ENCODE data around the gene ZNF562.
"Not testable (repeated sequence)": the region's sequence is repeated elsewhere in the genome, so short reads cannot be mapped to it uniquely, and the experiment has no call there.

The ZNF562 gene

DNA sequence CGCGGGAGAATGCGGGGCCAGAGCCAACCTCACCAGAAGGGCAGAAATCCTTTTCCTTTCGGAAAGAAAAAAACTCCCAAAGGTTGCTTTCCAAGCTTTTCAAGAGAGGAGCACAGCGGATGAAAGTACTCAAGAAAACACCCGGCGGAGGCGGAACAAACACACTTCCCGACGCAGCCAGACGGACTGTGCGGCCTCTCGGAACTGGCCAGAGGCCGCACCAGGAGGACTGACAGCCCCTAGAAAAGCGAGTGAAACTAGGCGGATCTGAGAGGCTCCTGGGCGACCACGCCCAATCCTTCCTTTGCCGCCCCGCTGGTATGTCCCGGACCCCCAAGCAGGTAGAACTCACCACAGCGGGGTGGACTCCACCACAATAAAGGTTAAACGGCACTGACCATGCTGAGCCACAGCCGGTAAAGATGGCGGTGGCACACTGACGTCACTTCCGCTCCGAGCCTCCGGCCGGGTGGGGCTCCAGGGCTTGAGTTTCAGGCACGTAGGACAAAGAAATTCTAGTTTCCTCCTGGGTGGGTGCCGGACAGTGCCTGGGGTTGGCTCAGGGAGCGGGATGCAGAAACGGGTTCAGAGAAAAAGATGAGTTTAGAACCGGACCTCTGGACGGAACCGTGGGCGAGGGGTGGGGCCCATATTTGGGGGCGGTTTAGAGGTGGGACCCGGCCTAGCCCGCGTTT lies at the start of gene ZNF562:
Gene ZNF562 (minus strand): TSS at position 438 of the 695 bp plus-strand sequence. CDS start 14,356 bp downstream, outside the sequence.
- peaks cover 21% of the 10 kb centered on the region for H3K36me3 ChIP-seq (ENCODE audit: control insufficient read depth, insufficient read depth, low read length)
- H3K27me3 ChIP-seq (ENCODE audit: control insufficient read depth, insufficient read depth, low read length) = no peaks in the 10 kb centered on the region
- H3K27ac ChIP-seq (ENCODE audit: low read depth, low read length) = peak within 1 kb of the TSS; percentile 98
- H3K9ac ChIP-seq (ENCODE audit: low read depth, low read length) = peak within 1 kb of the TSS; percentile 96
- H3K4me1 ChIP-seq (ENCODE audit: control insufficient read depth, insufficient read depth, low read length) = no peaks in the 10 kb centered on the region
- peak within 1 kb of the TSS; percentile 91 for H3K4me3 ChIP-seq (ENCODE audit: low read depth, low read length)
- peaks cover 19% of the 10 kb centered on the region for H3K9me3 ChIP-seq (ENCODE audit: control insufficient read depth, insufficient read depth, low read length)

DNA sequence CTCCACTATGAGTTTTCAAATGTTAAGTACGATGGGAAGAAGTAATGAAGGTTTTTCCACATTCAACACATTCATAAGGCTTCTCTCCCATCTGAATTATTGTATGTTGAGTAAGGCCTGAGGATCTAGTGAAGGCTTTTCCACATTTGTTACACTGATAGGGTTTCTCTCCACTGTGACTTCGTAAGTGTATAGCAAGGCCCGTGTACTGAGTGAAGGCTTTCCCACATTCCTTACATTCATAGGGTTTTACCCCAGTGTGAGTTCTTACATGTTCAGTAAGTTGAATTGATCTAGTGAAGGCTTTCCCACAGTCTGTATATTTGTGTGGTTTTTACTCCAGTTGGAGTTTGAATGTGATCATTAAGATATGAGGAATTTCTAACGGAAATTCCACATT lies 49.3 kb upstream of the ZNF562 start:
- peaks cover 10% of the 10 kb centered on the region; the same call in 1 of the 2 replicates for H3K9me3 ChIP-seq (ENCODE audit: control insufficient read depth, insufficient read depth, low read length)
- no peaks in the 10 kb centered on the region for H3K36me3 ChIP-seq (ENCODE audit: control insufficient read depth, insufficient read depth, low read length)
- no peaks in the 10 kb centered on the region for H3K27me3 ChIP-seq (ENCODE audit: control insufficient read depth, insufficient read depth, low read length)
- no peak overlapping the region for H3K27ac ChIP-seq (ENCODE audit: low read depth, low read length)
- H3K9ac ChIP-seq (ENCODE audit: low read depth, low read length) = no peak overlapping the region
- no peaks in the 10 kb centered on the region for H3K4me1 ChIP-seq (ENCODE audit: control insufficient read depth, insufficient read depth, low read length)
- H3K4me3 ChIP-seq (ENCODE audit: low read depth, low read length) = no peak overlapping the region

DNA sequence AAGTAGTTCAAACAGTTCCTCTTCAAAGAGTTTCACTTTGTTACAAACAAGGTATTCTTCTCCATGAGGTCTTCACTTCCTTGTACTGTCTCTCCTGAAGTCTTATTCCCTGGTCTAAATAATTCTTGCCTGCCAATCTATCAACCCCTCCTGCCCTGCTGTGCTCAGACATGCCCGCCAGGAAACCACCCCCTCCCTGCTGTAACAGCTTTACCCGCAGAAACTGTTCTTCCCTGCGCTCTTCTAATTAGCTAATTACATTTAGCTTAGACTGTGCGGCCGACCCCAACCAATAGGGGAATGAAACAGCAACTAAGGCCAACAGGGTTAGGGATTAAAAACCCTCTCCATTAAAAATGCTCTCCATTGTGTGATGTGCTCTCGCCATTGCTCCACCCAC lies 47.0 kb upstream of the ZNF562 start:
- Histone ChIP-seq H3K36me3 (ENCODE audit: control insufficient read depth, insufficient read depth, low read length) (no peaks in the 10 kb centered on the region), H3K9me3 (ENCODE audit: control insufficient read depth, insufficient read depth, low read length) (peaks cover 14% of the 10 kb centered on the region; the same call in 1 of the 2 replicates), H3K27ac (ENCODE audit: low read depth, low read length) (no peak overlapping the region), H3K4me1 (ENCODE audit: control insufficient read depth, insufficient read depth, low read length) (no peaks in the 10 kb centered on the region), H3K27me3 (ENCODE audit: control insufficient read depth, insufficient read depth, low read length) (no peaks in the 10 kb centered on the region), H3K4me3 (ENCODE audit: low read depth, low read length) (no peak overlapping the region), H3K9ac (ENCODE audit: low read depth, low read length) (no peak overlapping the region)

- H3K4me3 ChIP-seq (ENCODE audit: low read depth, low read length) = no peak overlapping the region
- H3K4me1 ChIP-seq (ENCODE audit: control insufficient read depth, insufficient read depth, low read length) = no peaks in the 10 kb centered on the region
- no peaks in the 10 kb centered on the region for H3K36me3 ChIP-seq (ENCODE audit: control insufficient read depth, insufficient read depth, low read length)
- H3K9ac ChIP-seq (ENCODE audit: low read depth, low read length) = no peak overlapping the region
- H3K27me3 ChIP-seq (ENCODE audit: control insufficient read depth, insufficient read depth, low read length) = no peaks in the 10 kb centered on the region
- H3K27ac ChIP-seq (ENCODE audit: low read depth, low read length) = no peak overlapping the region
- peaks cover 14% of the 10 kb centered on the region; the same call in 1 of the 2 replicates for H3K9me3 ChIP-seq (ENCODE audit: control insufficient read depth, insufficient read depth, low read length)
These were observed 45.6 kb upstream of the ZNF562 start for GRCh38 chr19:9720541-9720940.

GRCh38 chr19:9711815-9712214 lies 36.9 kb upstream of the ZNF562 start:
- Histone ChIP-seq H3K36me3 (ENCODE audit: control insufficient read depth, insufficient read depth, low read length) (no peaks in the 10 kb centered on the region), H3K4me1 (ENCODE audit: control insufficient read depth, insufficient read depth, low read length) (no peaks in the 10 kb centered on the region), H3K27ac (ENCODE audit: low read depth, low read length) (no peak overlapping the region), H3K9ac (ENCODE audit: low read depth, low read length) (no peak overlapping the region), H3K27me3 (ENCODE audit: control insufficient read depth, insufficient read depth, low read length) (no peaks in the 10 kb centered on the region), H3K9me3 (ENCODE audit: control insufficient read depth, insufficient read depth, low read length) (peaks cover 21% of the 10 kb centered on the region), H3K4me3 (ENCODE audit: low read depth, low read length) (no peak overlapping the region)

DNA sequence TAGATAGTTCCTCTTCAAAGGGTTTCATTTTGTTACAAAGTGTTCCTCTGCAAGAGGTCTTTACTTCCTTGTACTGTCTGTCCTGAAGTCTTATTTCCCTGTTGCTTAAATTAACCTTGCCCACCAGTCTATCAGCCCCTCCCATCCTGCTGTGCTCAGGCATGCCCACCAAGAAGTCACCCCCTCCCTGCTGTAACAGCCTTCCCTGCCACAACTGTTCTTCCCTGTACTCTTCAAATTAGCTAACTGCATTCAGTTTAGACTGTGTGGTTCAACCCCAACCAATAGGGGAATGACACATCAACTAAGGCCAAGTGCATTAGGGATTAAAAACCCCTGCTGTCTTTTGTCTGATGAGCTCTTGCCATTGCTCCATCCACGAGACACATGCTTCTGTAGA lies 34.4 kb upstream of the ZNF562 start:
- no peak overlapping the region for H3K27ac ChIP-seq (ENCODE audit: low read depth, low read length)
- no peak overlapping the region for H3K4me3 ChIP-seq (ENCODE audit: low read depth, low read length)
- no peaks in the 10 kb centered on the region for H3K27me3 ChIP-seq (ENCODE audit: control insufficient read depth, insufficient read depth, low read length)
- no peaks in the 10 kb centered on the region for H3K36me3 ChIP-seq (ENCODE audit: control insufficient read depth, insufficient read depth, low read length)
- H3K9me3 ChIP-seq (ENCODE audit: control insufficient read depth, insufficient read depth, low read length) = peaks cover 24% of the 10 kb centered on the region
- no peaks in the 10 kb centered on the region for H3K4me1 ChIP-seq (ENCODE audit: control insufficient read depth, insufficient read depth, low read length)
- H3K9ac ChIP-seq (ENCODE audit: low read depth, low read length) = no peak overlapping the region

DNA sequence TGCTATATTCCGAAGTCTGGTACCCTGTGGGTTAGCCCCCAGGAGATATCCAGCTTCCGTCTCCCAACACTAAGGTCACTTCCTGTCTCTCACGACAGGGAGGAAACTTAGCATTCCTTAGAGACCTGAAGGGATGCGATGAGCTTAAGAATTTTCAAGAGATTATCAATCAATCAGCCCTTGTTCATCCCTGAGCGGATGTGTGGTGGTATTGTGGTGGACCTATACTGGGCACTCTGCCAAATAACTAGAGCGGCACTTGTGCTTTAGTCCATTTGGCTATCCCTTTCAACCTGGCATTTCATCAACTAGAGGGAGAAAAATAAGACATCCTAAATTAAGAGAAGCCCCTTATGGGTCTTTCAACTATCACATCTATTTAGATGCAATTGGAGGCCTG lies 30.9 kb upstream of the ZNF562 start:
- no peaks in the 10 kb centered on the region for H3K4me1 ChIP-seq (ENCODE audit: control insufficient read depth, insufficient read depth, low read length)
- no peaks in the 10 kb centered on the region for H3K27me3 ChIP-seq (ENCODE audit: control insufficient read depth, insufficient read depth, low read length)
- H3K36me3 ChIP-seq (ENCODE audit: control insufficient read depth, insufficient read depth, low read length) = no peaks in the 10 kb centered on the region
- peaks cover 28% of the 10 kb centered on the region for H3K9me3 ChIP-seq (ENCODE audit: control insufficient read depth, insufficient read depth, low read length)
- no peak overlapping the region for H3K9ac ChIP-seq (ENCODE audit: low read depth, low read length)
- no peak overlapping the region for H3K27ac ChIP-seq (ENCODE audit: low read depth, low read length)
- no peak overlapping the region for H3K4me3 ChIP-seq (ENCODE audit: low read depth, low read length)

- Histone ChIP-seq H3K27ac (ENCODE audit: low read depth, low read length) (no peak overlapping the region), H3K27me3 (ENCODE audit: control insufficient read depth, insufficient read depth, low read length) (no peaks in the 10 kb centered on the region), H3K4me3 (ENCODE audit: low read depth, low read length) (no peak overlapping the region), H3K9ac (ENCODE audit: low read depth, low read length) (no peak overlapping the region), H3K9me3 (ENCODE audit: control insufficient read depth, insufficient read depth, low read length) (peaks cover 19% of the 10 kb centered on the region; the same call in 1 of the 2 replicates), H3K4me1 (ENCODE audit: control insufficient read depth, insufficient read depth, low read length) (no peaks in the 10 kb centered on the region), H3K36me3 (ENCODE audit: control insufficient read depth, insufficient read depth, low read length) (no peaks in the 10 kb centered on the region)
These were observed 27.3 kb upstream of the ZNF562 start for GRCh38 chr19:9702186-9702585.

GRCh38 chr19:9700229-9700981 lies 25.5 kb upstream of the ZNF562 start:
- Histone ChIP-seq H3K9me3 (ENCODE audit: control insufficient read depth, insufficient read depth, low read length) (peaks cover 20% of the 10 kb centered on the region; the same call in 1 of the 2 replicates), H3K36me3 (ENCODE audit: control insufficient read depth, insufficient read depth, low read length) (no peaks in the 10 kb centered on the region), H3K9ac (ENCODE audit: low read depth, low read length) (no peak overlapping the region), H3K27me3 (ENCODE audit: control insufficient read depth, insufficient read depth, low read length) (no peaks in the 10 kb centered on the region), H3K4me1 (ENCODE audit: control insufficient read depth, insufficient read depth, low read length) (no peaks in the 10 kb centered on the region), H3K27ac (ENCODE audit: low read depth, low read length) (no peak overlapping the region), H3K4me3 (ENCODE audit: low read depth, low read length) (no peak overlapping the region)

DNA sequence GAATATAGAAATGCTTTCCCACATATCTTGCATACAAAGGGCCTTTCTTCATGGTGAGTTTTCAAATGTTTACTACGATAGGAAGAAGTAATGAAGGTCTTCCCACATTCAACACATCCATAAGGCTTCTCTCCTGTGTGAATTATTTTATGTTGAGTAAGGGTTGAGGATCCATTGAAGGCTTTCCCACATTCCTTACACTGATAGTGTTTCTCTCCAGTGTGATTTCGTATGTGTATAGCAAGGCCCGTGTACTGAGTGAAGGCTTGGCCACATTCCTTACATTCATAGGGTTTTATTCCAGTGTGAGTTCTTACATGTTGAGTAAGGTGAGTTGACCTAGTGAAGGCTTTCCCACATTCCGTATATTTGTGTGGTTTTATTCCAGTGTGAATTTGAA lies 15.4 kb upstream of the ZNF562 start:
- not testable (repeated sequence) for H3K9ac ChIP-seq (ENCODE audit: low read depth, low read length); H3K4me3 ChIP-seq (ENCODE audit: low read depth, low read length); H3K36me3 ChIP-seq (ENCODE audit: control insufficient read depth, insufficient read depth, low read length); H3K27me3 ChIP-seq (ENCODE audit: control insufficient read depth, insufficient read depth, low read length); H3K27ac ChIP-seq (ENCODE audit: low read depth, low read length); H3K4me1 ChIP-seq (ENCODE audit: control insufficient read depth, insufficient read depth, low read length)
- peaks cover 20% of the 10 kb centered on the region for H3K9me3 ChIP-seq (ENCODE audit: control insufficient read depth, insufficient read depth, low read length)

- not testable (repeated sequence) for H3K9ac ChIP-seq (ENCODE audit: low read depth, low read length); H3K4me1 ChIP-seq (ENCODE audit: control insufficient read depth, insufficient read depth, low read length); H3K36me3 ChIP-seq (ENCODE audit: control insufficient read depth, insufficient read depth, low read length); H3K4me3 ChIP-seq (ENCODE audit: low read depth, low read length); H3K27me3 ChIP-seq (ENCODE audit: control insufficient read depth, insufficient read depth, low read length); H3K27ac ChIP-seq (ENCODE audit: low read depth, low read length)
- H3K9me3 ChIP-seq (ENCODE audit: control insufficient read depth, insufficient read depth, low read length) = peaks cover 11% of the 10 kb centered on the region; the same call in 1 of the 2 replicates
These were observed 5.1 kb upstream of the ZNF562 start for GRCh38 chr19:9679996-9680395.

Measured in HUES48 (cell line).